ENCODE results near the gene FAM110A.
"Not testable (repeated sequence)": the region's sequence is repeated elsewhere in the genome, so short reads cannot be mapped to it uniquely, and the experiment has no call there.

FAM110A gene

DNA sequence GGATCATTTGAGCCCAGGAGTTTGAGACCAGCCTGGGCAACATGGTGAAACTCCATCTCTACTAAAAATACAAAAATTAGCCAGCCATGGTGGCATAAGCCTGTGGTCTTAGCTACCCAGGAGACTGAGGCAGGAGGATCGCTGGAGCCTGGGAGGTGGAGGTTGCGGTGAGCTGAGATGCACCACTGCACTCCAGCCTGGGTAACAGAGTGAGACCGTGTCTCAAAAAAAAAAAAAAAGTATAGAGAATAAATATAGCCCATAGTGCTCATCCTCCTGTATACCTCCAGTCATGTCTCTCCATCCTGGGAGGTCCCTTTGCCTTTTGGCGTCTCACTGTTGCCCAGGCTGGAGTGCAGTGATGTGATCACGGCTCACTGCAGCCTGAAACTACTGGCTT, 58.9 kb downstream of the FAM110A start:
- in situ Hi-C loops (cut with HindIII; ENCODE audit: low sequenced_read_pairs) = not testable (repeated sequence)
